Loucy (cell line): Measurements from ENCODE around the gene PRR23E.

Experiments
- H2AFZ ChIP-seq: fragments of 200-600 bp; sonication (generic); 2 replicates; pipeline ENCODE4 v1.6.0; 2016; ENCODE audit warnings: antibody characterized with exemption, mild to moderate bottlenecking, low read length, moderate library complexity
- H3F3A ChIP-seq: fragments of 200-600 bp; 2 replicates; pipeline ENCODE4 v1.6.0; 2016; ENCODE audit warnings: antibody characterized with exemption, low read depth, mild to moderate bottlenecking
- H3K27me3 ChIP-seq: fragments of 200-600 bp; sonication (generic); 2 replicates; pipeline ENCODE4 v1.6.1; 2014; ENCODE audit warnings: low read length, mild to moderate bottlenecking; ENCODE audit not compliant: insufficient read depth, poor library complexity, severe bottlenecking
- H3K36me3 ChIP-seq: fragments of 200-600 bp; sonication (generic); 2 replicates; pipeline ENCODE4 v1.6.1; 2016; ENCODE audit warnings: low read length; ENCODE audit not compliant: insufficient read depth
- H3K4me1 ChIP-seq: fragments of 200-600 bp; sonication (generic); 2 replicates; pipeline ENCODE4 v1.5.1; 2014; ENCODE audit warnings: low read length, mild to moderate bottlenecking; ENCODE audit not compliant: insufficient read depth, poor library complexity, severe bottlenecking
- H3K4me2 ChIP-seq: fragments of 200-600 bp; sonication (generic); 2 replicates; pipeline ENCODE4 v1.6.0; 2014; ENCODE audit warnings: antibody characterized with exemption, low read length, low read depth, mild to moderate bottlenecking; ENCODE audit not compliant: poor library complexity, severe bottlenecking
- H3K4me3 ChIP-seq: fragments of 200-600 bp; sonication (generic); 2 replicates; pipeline ENCODE4 v1.5.1; 2014; ENCODE audit warnings: low read length, mild to moderate bottlenecking, mixed read lengths; ENCODE audit not compliant: poor library complexity, severe bottlenecking
- H3K79me2 ChIP-seq: fragments of 200-600 bp; sonication (generic); 2 replicates; pipeline ENCODE4 v1.6.1; 2014; ENCODE audit warnings: low read length; ENCODE audit not compliant: insufficient read depth
- H3K9ac ChIP-seq: fragments of 200-600 bp; sonication (generic); 2 replicates; pipeline ENCODE4 v1.6.0; 2014; ENCODE audit warnings: mild to moderate bottlenecking, low read depth, low read length, moderate library complexity; ENCODE audit not compliant: poor library complexity, severe bottlenecking
- H3K9me2 ChIP-seq: fragments of 200-600 bp; sonication (generic); replicated peaks from 2 replicates; pipeline ENCODE4 v1.6.1; 2016; ENCODE audit warnings: low read depth, low read length, mixed read lengths
- H3K9me3 ChIP-seq: fragments of 200-600 bp; sonication (generic); 2 replicates; pipeline ENCODE4 v1.6.1; 2014; ENCODE audit warnings: mild to moderate bottlenecking, antibody characterized with exemption, low read length, low read depth; ENCODE audit not compliant: insufficient read depth
- H4K20me1 ChIP-seq: fragments of 200-600 bp; sonication (generic); 2 replicates; pipeline ENCODE4 v1.6.0; 2014; ENCODE audit warnings: antibody characterized with exemption, low read length, mild to moderate bottlenecking; ENCODE audit not compliant: insufficient read depth, poor library complexity, severe bottlenecking
- CTCF ChIP-seq: fragments of 200-600 bp; sonication (generic); conservative IDR thresholded peaks from 2 replicates; pipeline ENCODE4 v1.5.1; 2014; ENCODE audit warnings: mild to moderate bottlenecking, antibody characterized with exemption, low read length
- EZH2phosphoT487 ChIP-seq: fragments of 200-600 bp; IDR thresholded peaks from 2 replicates; pipeline ENCODE4 v1.6.1; 2018; ENCODE audit warnings: antibody characterized with exemption, mild to moderate bottlenecking, moderate library complexity, borderline replicate concordance

Gene PRR23E

GRCh38 chr3:127210654-127210943, 17.7 kb downstream of the PRR23E start:
- H3K4me1 ChIP-seq, result peaks cover 75% of the 10 kb centered on the region
- TF ChIP-seq CTCF (no peak), EZH2phosphoT487 (no peak)
- peak overlapping the region; percentile 93 for H3K9ac ChIP-seq
- H3K27me3 ChIP-seq, result no peaks in the 10 kb centered on the region
- H3K4me3 ChIP-seq, result peak overlapping the region; percentile 71
- H3K9me2 ChIP-seq, result no peaks in the 10 kb centered on the region
- H3K36me3 ChIP-seq, result no peaks in the 10 kb centered on the region; the same call in 1 of the 2 replicates
- peaks cover 13% of the 10 kb centered on the region for H4K20me1 ChIP-seq
- H3K9me3 ChIP-seq, result no peaks in the 10 kb centered on the region
- H2AFZ ChIP-seq, result no peak overlapping the region
- peaks cover 14% of the 10 kb centered on the region for H3F3A ChIP-seq
- H3K4me2 ChIP-seq, result peak overlapping the region; percentile 83
- H3K79me2 ChIP-seq, result peaks cover 81% of the 10 kb centered on the region

- peaks cover 13% of the 10 kb centered on the region for H4K20me1 ChIP-seq
- H3F3A ChIP-seq, result peaks cover 15% of the 10 kb centered on the region
- H3K4me1 ChIP-seq, result peaks cover 83% of the 10 kb centered on the region
- no peaks in the 10 kb centered on the region; the same call in 1 of the 2 replicates for H3K36me3 ChIP-seq
- peak overlapping the region; percentile 83 for H3K4me2 ChIP-seq
- TF ChIP-seq CTCF (no peak), EZH2phosphoT487 (no peak)
- H3K27me3 ChIP-seq, result no peaks in the 10 kb centered on the region
- no peak overlapping the region for H2AFZ ChIP-seq
- no peaks in the 10 kb centered on the region for H3K9me2 ChIP-seq
- H3K4me3 ChIP-seq, result peak overlapping the region; percentile 71
- H3K79me2 ChIP-seq, result peaks cover 83% of the 10 kb centered on the region
- peak overlapping the region; percentile 93 for H3K9ac ChIP-seq
- H3K9me3 ChIP-seq, result no peaks in the 10 kb centered on the region
Observed at GRCh38 chr3:127211118-127212060, 18.5 kb downstream of the PRR23E start.

GRCh38 chr3:127212231-127212630, 19.3 kb downstream of the PRR23E start:
- no peak for TF ChIP-seq CTCF
- TF ChIP-seq EZH2phosphoT487, result no peak
- Histone ChIP-seq H2AFZ (no peak overlapping the region), H3K27me3 (no peaks in the 10 kb centered on the region), H3K9me2 (no peaks in the 10 kb centered on the region), H3K4me3 (peak overlapping the region; percentile 71), H3K9ac (peak overlapping the region; percentile 93), H3K4me1 (peaks cover 87% of the 10 kb centered on the region), H3F3A (peaks cover 15% of the 10 kb centered on the region), H4K20me1 (peaks cover 13% of the 10 kb centered on the region), H3K4me2 (peak overlapping the region; percentile 83), H3K36me3 (no peaks in the 10 kb centered on the region; the same call in 1 of the 2 replicates), H3K79me2 (peaks cover 86% of the 10 kb centered on the region), H3K9me3 (no peaks in the 10 kb centered on the region)
